Heart left ventricle (tissue), 16 donors: ENCODE results near the gene AUH. TPM values are rescaled to one million over a fixed set of nuclear protein-coding genes. Genes with fewer than 3 reads are reported as not detected.

ENCODE experiments used
- ATAC-seq, 4 donors: fragments of 200-7000 bp; cut with Tn5 transposase; one replicate each; pipeline ENCODE4 v1.9.1; 2020 to 2022; ENCODE audit warnings: moderate library complexity in 4 of 4, mild to moderate bottlenecking in 3 of 4, moderate number of reproducible peaks in 1 of 4
- DNase-seq, 5 donors: peaks; one replicate each; pipeline ENCODE4 v3.0.0-alpha.2; 2020
- H3K27ac ChIP-seq, 12 donors: fragments of 200-600 bp; sonication (generic) in 4 of 12; one replicate each; pipeline versions ENCODE4 v1.5.0 to v1.8.0; 2016 to 2022; ENCODE audit warnings: mild to moderate bottlenecking in 2 of 12
- H3K27me3 ChIP-seq, 9 donors: fragments of 200-600 bp; sonication (generic) in 2 of 9; one replicate each; pipeline versions ENCODE4 v1.5.1 to v1.8.0; 2016 to 2022; ENCODE audit warnings: mild to moderate bottlenecking in 3 of 9
- H3K36me3 ChIP-seq, 9 donors: fragments of 200-600 bp; sonication (generic) in 2 of 9; one replicate each; pipeline versions ENCODE4 v1.5.0 to v1.8.0; 2018 to 2022; ENCODE audit warnings: mild to moderate bottlenecking in 2 of 9
- H3K4me1 ChIP-seq, 12 donors: fragments of 200-600 bp; sonication (generic) in 4 of 12; one replicate each; pipeline versions ENCODE4 v1.5.0 to v1.8.0; 2016 to 2022; ENCODE audit warnings: mild to moderate bottlenecking in 3 of 12
- H3K4me3 ChIP-seq, 12 donors: fragments of 200-600 bp; sonication (generic) in 4 of 12; one replicate each; pipeline versions ENCODE4 v1.5.0 to v1.8.0; 2017 to 2022; ENCODE audit warnings: mild to moderate bottlenecking in 9 of 12, moderate library complexity in 4 of 12
- H3K9me3 ChIP-seq, 12 donors: fragments of 200-600 bp; sonication (generic) in 4 of 12; one replicate each; pipeline versions ENCODE4 v1.5.0 to v1.8.0; 2016 to 2022; ENCODE audit warnings: mild to moderate bottlenecking in 1 of 12
- POLR2A ChIP-seq, 2 donors: fragments of 450-650 bp; IDR thresholded peaks; one replicate each; pipeline ENCODE4 v1.6.1; 2017; ENCODE audit warnings: antibody characterized with exemption in 2 of 2, mild to moderate bottlenecking in 2 of 2, moderate library complexity in 2 of 2
- WGBS, 4 donors: extraction: QIAGEN DNeasy Blood & Tissue Kit in 2 of 4; methylation state at CpG; one replicate each; pipeline versions ENCODE4 v1.1.5 to v1.1.7; 2013 to 2018; 5-methylcytosine and 5-hydroxymethylcytosine counted together
- intact Hi-C, 10 donors: fragments of 100-400 bp; cut with DNase I; formaldehyde crosslinking; loops; one replicate each; pipeline versions ENCODE4 v1.11.1 to v1.14.2; 2022
- polyA plus RNA-seq, 2 donors: library from polyadenylated mRNA; stranded (reverse); fragments of 200-250 nt; gene quantifications; one replicate each; pipeline ENCODE4 v1.2.3, GENCODE V29; 2013
- total RNA-seq, 9 donors: library from RNA; depleted of rRNA in 2 of 9; stranded (reverse); fragments of >200 nt in 2 of 9; fragmentation: NEBNext Ultra II Directional in 3 of 9; extraction: Animal tissue kit (Norgen Biotek cat#: 25700) in 3 of 9; gene quantifications; one replicate each; pipeline versions ENCODE4 v1.1.0 to v1.2.4, GENCODE V29; 2016 to 2023
- TF ChIP-seq, protein P1 (sequence below), 12 donors: fragments of 200-600 bp; sonication (generic) in 4 of 12; IDR thresholded peaks; one replicate each; pipeline versions ENCODE4 v1.5.0 to v1.8.0; 2018 to 2022; ENCODE audit warnings: antibody characterized with exemption in 12 of 12, mild to moderate bottlenecking in 5 of 12
- donor health status: ischemic (EF 13 %, LVEDD 7.1; RV severe dilation, severe dysfunction).
- donor health status: healthy with polysubstance abuse.
- donor health status: DM: no; HTN: yes; CAD: no.
- donor health status: DM: no; HTN: no; CAD: no.
- donor health status: ischemic (EF 25% LVEDD 6.9; RV normal size, moderate dysfunction).
- donor health status: ischemic (EF 25% LVEDD 5.7; RV mildly dilated, moderate dysfunction).
- donor health status: healthy.
- donor health status: DM: yes; HTN: yes; CAD: no.
- donor health status: ischemic (EF 35%, LVEDD 5.7; RV mildly dilated, moderate dysfunction).
- donor health status: nonischemic (EF 11% LVEDD 7.7; RV severe dilation, severe dysfunction).
- donor health status: DM: yes; HTN: yes; CAD: no.
- donor health status: PGD.
- donor health status: ischemic (EF 29% LVEDD 5.4; RV normal size, mild dysfunction).
- donor health status: nonischemic (EF 23%, LVEDD 6.1; RV moderate dilation, normal function).

Gene AUH
- total and polyA plus RNA-seq, 11 donors: 19.0 to 54.7 (median 39.7) TPM

DNA sequence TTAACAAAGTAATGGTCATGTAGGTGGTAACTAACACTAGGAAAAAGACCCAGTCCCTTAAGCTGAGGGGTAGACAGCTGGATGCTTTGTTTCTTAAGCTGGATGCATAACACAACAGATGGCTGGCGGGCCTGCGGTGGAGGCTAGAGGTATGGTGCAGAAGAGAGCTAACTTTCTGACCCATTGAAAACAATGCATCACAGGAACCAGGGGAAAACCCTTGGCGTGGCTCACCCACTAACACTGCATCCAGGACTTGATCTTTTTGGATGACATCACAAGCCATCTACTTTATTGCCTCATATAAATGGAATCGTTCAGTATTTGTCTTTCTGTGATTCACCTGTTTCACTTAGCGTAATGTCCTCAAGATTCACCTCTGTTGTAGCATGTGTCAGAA lies 138.7 kb downstream of the AUH start:
- intact Hi-C loops: no loop called here
- Histone ChIP-seq H3K27ac (no peak overlapping the region), H3K4me3 (no peak overlapping the region), H3K27me3 (no peaks in the 10 kb centered on the region), H3K36me3 (peaks cover 0 to 27% (median 14%) of the 10 kb centered on the region in 9 donors), H3K9me3 (no peaks in the 10 kb centered on the region), H3K4me1 (peaks cover 0 to 26% (median 6%) of the 10 kb centered on the region in 12 donors)
- DNase-seq (no peak), ATAC-seq (no peak)
- TF ChIP-seq, protein P1, sequence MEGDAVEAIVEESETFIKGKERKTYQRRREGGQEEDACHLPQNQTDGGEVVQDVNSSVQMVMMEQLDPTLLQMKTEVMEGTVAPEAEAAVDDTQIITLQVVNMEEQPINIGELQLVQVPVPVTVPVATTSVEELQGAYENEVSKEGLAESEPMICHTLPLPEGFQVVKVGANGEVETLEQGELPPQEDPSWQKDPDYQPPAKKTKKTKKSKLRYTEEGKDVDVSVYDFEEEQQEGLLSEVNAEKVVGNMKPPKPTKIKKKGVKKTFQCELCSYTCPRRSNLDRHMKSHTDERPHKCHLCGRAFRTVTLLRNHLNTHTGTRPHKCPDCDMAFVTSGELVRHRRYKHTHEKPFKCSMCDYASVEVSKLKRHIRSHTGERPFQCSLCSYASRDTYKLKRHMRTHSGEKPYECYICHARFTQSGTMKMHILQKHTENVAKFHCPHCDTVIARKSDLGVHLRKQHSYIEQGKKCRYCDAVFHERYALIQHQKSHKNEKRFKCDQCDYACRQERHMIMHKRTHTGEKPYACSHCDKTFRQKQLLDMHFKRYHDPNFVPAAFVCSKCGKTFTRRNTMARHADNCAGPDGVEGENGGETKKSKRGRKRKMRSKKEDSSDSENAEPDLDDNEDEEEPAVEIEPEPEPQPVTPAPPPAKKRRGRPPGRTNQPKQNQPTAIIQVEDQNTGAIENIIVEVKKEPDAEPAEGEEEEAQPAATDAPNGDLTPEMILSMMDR (IDR thresholded peaks at IDR 0.05): no peak
- no peak for TF ChIP-seq POLR2A (IDR thresholded peaks at IDR 0.05)
- WGBS, 4 donors: 92 to 94% (median 93%) methylated on average over 5 of the region's 5 CpGs

DNA sequence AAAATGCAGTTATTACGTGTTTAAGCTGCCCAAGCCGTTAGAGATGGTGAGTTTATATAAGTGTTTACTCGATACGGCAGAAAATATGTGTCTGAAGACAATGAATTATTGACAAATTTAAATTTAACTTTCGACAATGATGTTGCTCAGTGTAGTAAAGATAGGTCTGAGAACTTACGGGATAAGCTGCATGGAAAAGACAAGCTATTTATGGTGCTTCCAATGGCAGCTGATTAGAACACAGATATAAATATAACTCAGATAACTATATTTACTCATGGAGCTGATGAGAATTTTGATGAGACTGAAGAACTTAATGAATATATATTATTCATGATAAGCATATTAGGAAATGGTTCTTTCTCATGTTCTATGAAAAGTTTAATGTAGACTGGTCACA lies 139.3 kb downstream of the AUH start:
- Histone ChIP-seq H3K4me1 (peaks cover 0 to 26% (median 6%) of the 10 kb centered on the region in 12 donors), H3K27ac (peak overlapping the region in 1 of 12 donors; percentile 4), H3K9me3 (no peaks in the 10 kb centered on the region), H3K36me3 (peaks cover 0 to 33% (median 19%) of the 10 kb centered on the region in 9 donors), H3K27me3 (no peaks in the 10 kb centered on the region), H3K4me3 (no peak overlapping the region)
- TF ChIP-seq, protein P1 (IDR thresholded peaks at IDR 0.05): no peak
- TF ChIP-seq POLR2A (IDR thresholded peaks at IDR 0.05): no peak
- 59 to 67% (median 63%) methylated on average over 6 of the region's 6 CpGs for WGBS, 4 donors
- intact Hi-C loops: no loop called here
- no peak for DNase-seq
- ATAC-seq: peak in 2 of 4 donors; percentile 55 to 71

DNA sequence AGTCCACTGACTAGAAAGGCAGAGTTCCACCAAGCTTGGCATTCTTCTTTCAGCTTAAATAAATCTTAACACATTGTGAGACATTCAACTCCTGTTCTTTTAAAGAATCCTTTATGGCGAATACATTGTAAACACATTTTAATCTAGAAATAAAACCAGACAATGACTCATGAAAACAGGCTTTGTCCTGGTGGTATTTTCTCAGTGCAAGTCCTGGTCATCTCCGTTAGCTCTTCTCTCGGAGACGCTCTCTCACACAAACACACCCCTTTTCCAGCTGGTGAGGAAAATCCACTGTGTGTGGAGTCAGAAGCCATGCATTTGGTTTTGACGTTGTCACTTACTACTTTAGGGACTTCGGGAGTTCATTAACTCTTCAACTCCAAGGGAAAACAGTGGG lies 140.4 kb downstream of the AUH start:
- Histone ChIP-seq H3K4me3 (no peak overlapping the region), H3K27ac (peak overlapping the region in 4 of 12 donors; percentile 30 to 41 (median 36)), H3K9me3 (no peaks in the 10 kb centered on the region), H3K4me1 (peaks cover 0 to 26% (median 6%) of the 10 kb centered on the region in 12 donors), H3K27me3 (no peaks in the 10 kb centered on the region), H3K36me3 (peaks cover 0 to 44% (median 21%) of the 10 kb centered on the region in 9 donors)
- WGBS, 4 donors: 57 to 77% (median 71%) methylated on average over 6 of the region's 6 CpGs
- intact Hi-C loops: no loop called here
- ATAC-seq: peak in 1 of 4 donors; percentile 73
- DNase-seq: no peak
- no peak for TF ChIP-seq POLR2A (IDR thresholded peaks at IDR 0.05)
- TF ChIP-seq, protein P1 (IDR thresholded peaks at IDR 0.05): no peak

DNA sequence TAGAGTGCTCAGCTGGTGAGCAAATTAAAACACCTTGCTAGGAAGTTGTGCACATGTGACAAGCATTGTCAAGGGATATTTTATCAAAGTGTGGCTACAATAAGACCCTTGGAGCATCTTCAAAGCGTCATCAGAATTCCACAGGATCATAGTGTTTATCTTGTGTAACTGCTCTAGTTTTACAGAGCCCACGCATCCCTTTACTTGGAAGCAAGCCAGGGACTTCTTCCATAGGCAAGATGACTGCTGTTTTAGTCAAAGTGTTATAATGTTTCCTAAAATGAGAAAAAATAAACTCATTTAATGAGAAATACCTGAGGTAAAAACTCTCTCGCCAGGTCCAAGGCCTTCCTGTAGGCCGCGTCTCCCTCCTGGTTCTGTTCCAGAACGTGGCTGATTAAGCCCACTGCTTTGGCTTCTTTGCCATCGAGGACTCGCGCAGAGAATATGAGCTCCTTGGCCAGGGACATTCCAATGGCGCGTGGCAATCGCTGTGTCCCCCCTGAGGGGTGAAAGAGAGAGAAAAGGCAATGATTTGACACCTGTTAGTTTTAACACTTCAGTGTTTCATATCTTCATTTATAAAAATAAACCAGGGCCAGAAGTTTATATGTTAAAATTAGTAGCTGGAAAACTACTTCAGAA lies 141.1 kb downstream of the AUH start:
- intact Hi-C loops: no loop called here
- ATAC-seq: peak; percentile 55 to 66 (median 64)

More for the DNA sequence above, 141.1 kb downstream of the AUH start:
- WGBS, 4 donors: 42 to 67% (median 57%) methylated on average over 12 of the region's 12 CpGs
- TF ChIP-seq, protein P1 (IDR thresholded peaks at IDR 0.05): no peak
- TF ChIP-seq POLR2A (IDR thresholded peaks at IDR 0.05): no peak
- Histone ChIP-seq H3K36me3 (peaks cover 0 to 45% (median 21%) of the 10 kb centered on the region in 9 donors), H3K27ac (peak overlapping the region in 6 of 12 donors; percentile 1 to 41 (median 32)), H3K9me3 (no peaks in the 10 kb centered on the region), H3K27me3 (no peaks in the 10 kb centered on the region), H3K4me3 (no peak overlapping the region), H3K4me1 (peaks cover 0 to 26% (median 6%) of the 10 kb centered on the region in 12 donors)
- DNase-seq: peak in 2 of 5 donors; percentile 31 to 57
